SK-N-MC (cell line): Measurements from ENCODE around the gene ABRACL.
A peak's percentile ranks its signal among the peaks of the same experiment; 100 is the strongest.
"Not testable (repeated sequence)": the region's sequence is repeated elsewhere in the genome, so short reads cannot be mapped to it uniquely, and the experiment has no call there.

Source experiments
- DNase-seq: peaks from one replicate; pipeline ENCODE4 v3.0.0-alpha.2; 2011; ENCODE audit warnings: low read depth, low spot score
- H3K27ac ChIP-seq: fragments of 200-600 bp; sonication (generic); 2 replicates; pipeline ENCODE4 v1.5.1; 2016; ENCODE audit warnings: mixed run types
- H3K36me3 ChIP-seq: fragments of 200-600 bp; sonication (generic); 2 replicates; pipeline ENCODE4 v1.6.1; 2017; ENCODE audit warnings: antibody characterized with exemption, low read length, mixed read lengths; ENCODE audit not compliant: insufficient read depth
- H3K4me3 ChIP-seq: fragments of 200-600 bp; sonication (generic); 2 replicates; pipeline ENCODE4 v1.5.1; 2016
- H3K9ac ChIP-seq: fragments of 200-600 bp; sonication (generic); 2 replicates; pipeline ENCODE4 v1.8.0; 2017; ENCODE audit warnings: mixed run types, mixed read lengths; ENCODE audit not compliant: insufficient read length
- H3K9me3 ChIP-seq: fragments of 200-600 bp; sonication (generic); 2 replicates; pipeline ENCODE4 v1.6.1; 2017; ENCODE audit warnings: low read depth, mild to moderate bottlenecking, antibody characterized with exemption, low read length, moderate library complexity, mixed read lengths
- EZH2 ChIP-seq: fragments of 200-600 bp; sonication (generic); IDR thresholded peaks from one replicate; pipeline ENCODE4 v1.6.1; 2017; ENCODE audit warnings: antibody characterized with exemption
- FOXP2 ChIP-seq: optimal IDR thresholded peaks from 2 replicates; pipeline ENCODE3; 2011; ENCODE audit warnings: mild to moderate bottlenecking, moderate library complexity; ENCODE audit not compliant: insufficient read depth; ENCODE audit errors: extremely low read length, control extremely low read depth
- POLR2AphosphoS5 ChIP-seq: IDR thresholded peaks from 2 replicates; pipeline ENCODE4 v1.6.1; 2012; ENCODE audit warnings: mild to moderate bottlenecking, low read depth, low read length, borderline replicate concordance

Gene ABRACL

DNA sequence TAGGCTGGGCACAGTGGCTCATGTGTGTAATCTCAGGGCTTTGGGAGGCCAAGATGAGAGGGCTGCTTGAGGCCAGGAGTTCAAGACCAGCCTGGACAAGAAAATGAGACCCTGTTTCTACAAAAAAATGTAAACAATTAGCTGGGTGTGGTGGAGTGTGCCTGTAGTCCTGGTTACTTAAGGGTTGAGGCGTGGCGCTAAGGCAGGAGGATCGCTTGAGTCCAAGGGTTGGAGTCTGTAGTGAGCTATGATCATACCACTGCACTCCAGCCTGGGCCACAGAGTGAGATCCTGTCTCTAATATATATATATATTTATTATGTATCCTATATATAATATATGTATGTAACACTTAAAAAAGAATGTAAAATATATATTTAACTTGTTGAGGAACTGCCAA lies 7.9 kb upstream of the ABRACL start:
- TF ChIP-seq POLR2AphosphoS5 (no peak), FOXP2 (no peak), EZH2 (no peak)
- no peak for DNase-seq

DNA sequence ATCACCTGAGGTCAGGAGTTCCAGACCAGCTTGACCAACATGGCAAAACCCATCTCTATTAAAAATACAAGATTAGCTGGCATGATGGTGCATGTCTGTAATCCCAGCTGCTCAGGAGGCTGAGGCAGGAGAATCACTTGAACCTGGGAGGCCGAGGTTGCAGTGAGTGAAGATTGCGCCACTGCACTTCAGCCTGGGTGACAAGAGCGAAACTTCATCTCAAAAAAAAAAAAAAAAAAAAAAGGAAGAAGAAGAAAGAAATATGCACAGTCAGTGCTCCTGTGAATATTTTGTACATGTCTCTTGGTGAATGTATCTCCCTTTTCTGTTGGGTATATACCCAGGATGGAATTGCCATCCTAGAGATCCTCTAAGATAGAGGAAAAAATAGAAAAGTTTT lies 3.1 kb upstream of the ABRACL start:
- H3K9me3 ChIP-seq, H3K9ac ChIP-seq, DNase-seq, H3K4me3 ChIP-seq, H3K36me3 ChIP-seq, H3K27ac ChIP-seq: not testable (repeated sequence)

More for the DNA sequence above, 7.9 kb upstream of the ABRACL start:
- Histone ChIP-seq H3K9me3 (no peaks in the 10 kb centered on the region), H3K9ac (no peak overlapping the region), H3K4me3 (no peak overlapping the region), H3K36me3 (no peaks in the 10 kb centered on the region), H3K27ac (no peak overlapping the region)

GRCh38 chr6:139027620-139028182 lies 844 bp upstream of the ABRACL start:
- peak overlapping the region; percentile 75; the same call in 1 of the 2 replicates for H3K27ac ChIP-seq
- TF ChIP-seq FOXP2: no peak
- TF ChIP-seq POLR2AphosphoS5: no peak
- TF ChIP-seq EZH2: no peak
- peak overlapping the region; percentile 87 for H3K9ac ChIP-seq
- no peaks in the 10 kb centered on the region for H3K9me3 ChIP-seq
- H3K4me3 ChIP-seq: peak overlapping the region; percentile 86
- no peaks in the 10 kb centered on the region for H3K36me3 ChIP-seq
- DNase-seq: no peak

DNA sequence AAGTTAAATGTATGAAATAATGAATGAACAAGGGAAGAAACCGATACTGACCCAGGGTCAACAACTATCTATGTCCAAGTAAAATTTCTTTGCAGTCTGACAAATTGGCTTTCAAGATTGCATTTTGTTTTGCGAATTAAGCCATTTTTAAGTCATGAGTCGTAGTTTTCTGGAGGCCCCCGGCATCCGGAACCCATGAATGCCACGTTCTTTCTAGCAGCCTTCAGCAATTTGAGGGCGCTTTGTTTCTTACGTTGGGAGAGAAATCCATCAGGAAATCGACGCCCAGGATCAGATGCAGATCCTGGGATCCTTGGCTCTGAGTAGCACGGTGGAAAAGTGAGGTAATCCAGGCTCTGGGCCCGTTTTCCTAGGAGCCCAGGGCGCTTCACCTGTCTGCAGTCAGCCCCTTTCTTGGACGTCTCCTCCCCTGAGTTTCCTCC lies 309 bp upstream of the ABRACL start:
- H3K9ac ChIP-seq: peak overlapping the region; percentile 87
- TF ChIP-seq POLR2AphosphoS5 (no peak), EZH2 (no peak), FOXP2 (no peak)
- peak overlapping the region; percentile 86 for H3K4me3 ChIP-seq
- no peaks in the 10 kb centered on the region for H3K9me3 ChIP-seq
- peak overlapping the region; percentile 75; the same call in 1 of the 2 replicates for H3K27ac ChIP-seq
- DNase-seq: no peak
- no peaks in the 10 kb centered on the region; the same call in 1 of the 2 replicates for H3K36me3 ChIP-seq

DNA sequence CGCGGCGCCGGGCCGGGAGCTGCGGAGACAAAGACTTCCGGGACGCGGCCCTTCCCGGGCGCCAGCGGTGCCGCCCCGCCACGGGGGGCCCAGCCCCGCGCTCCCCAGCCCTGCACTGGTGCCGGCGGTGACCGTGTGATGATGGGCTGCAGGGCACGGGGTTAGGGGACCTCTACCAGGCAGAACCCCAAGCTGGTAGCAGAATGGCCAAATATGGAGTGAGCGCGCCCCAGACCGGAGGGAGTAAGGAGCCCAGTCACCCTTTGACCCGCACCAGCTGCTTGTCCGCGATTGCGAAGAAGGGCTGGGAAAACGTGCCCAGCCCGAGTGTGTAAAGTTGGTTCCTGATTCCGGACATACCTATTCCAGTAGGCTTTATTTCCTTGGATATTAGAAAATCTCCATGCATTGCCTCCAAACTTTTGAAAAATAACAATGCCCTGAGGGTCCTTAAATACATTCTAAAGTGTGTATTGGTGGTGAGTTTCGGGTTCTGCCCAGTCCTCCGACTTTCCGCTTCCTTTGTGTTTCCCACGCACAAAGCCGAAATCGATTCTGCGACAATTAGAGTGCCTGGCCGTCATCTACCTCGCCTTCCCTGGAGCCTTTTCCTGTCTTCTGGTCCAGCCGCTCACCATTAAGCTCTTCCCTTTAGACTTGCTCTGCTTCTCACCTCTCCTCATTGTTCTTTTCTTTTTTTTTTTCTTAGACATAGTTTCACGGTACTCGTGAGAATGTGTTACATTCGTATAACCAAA lies 1.1 kb downstream of the ABRACL start:
- no peak for DNase-seq
- no peaks in the 10 kb centered on the region for H3K9me3 ChIP-seq
- H3K9ac ChIP-seq: peak overlapping the region; percentile 87
- peaks cover 10% of the 10 kb centered on the region for H3K36me3 ChIP-seq
- H3K27ac ChIP-seq: peak overlapping the region; percentile 3; the same call in 1 of the 2 replicates
- no peak for TF ChIP-seq POLR2AphosphoS5
- no peak for TF ChIP-seq FOXP2
- peak overlapping the region; percentile 86 for H3K4me3 ChIP-seq

DNA sequence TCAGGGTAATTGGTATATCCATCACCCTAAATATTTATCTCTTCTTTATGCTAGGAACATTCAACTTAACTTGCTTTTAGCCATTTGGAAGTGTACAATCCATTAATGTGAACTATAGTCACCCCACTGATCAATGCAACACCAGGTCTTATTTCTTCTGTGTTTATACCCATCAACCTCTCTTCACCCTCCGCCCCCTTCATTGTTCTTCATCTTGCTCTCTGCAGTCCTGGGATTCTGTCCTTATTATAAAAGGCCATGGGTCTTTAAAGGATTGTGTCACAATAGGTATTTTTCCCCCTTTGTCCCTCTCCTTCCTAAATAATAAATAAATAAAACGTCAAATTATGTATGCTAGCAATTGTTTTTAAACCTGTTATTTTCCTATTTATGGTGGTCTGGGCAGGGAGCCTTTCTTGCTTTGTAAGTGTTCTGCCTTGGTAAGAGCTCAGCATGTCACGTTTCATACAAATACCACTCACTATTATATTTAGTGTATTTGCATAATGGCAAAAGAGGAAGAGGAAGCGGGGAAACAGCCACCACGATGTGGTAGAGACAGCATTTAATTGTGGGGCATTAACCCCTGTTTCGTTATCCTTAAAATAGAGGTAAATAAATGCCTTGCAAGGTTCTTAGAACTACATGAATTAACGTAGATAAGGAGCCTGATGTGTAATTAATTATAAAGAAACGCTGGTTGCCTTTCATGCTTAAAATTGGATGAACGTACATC lies 1.9 kb downstream of the ABRACL start:
- H3K27ac ChIP-seq: peak overlapping the region; percentile 3; the same call in 1 of the 2 replicates
- H3K9ac ChIP-seq: peak overlapping the region; percentile 87
- TF ChIP-seq FOXP2: no peak
- no peak for TF ChIP-seq EZH2
- TF ChIP-seq POLR2AphosphoS5: no peak
- peaks cover 17% of the 10 kb centered on the region for H3K36me3 ChIP-seq
- DNase-seq: no peak
- peak overlapping the region; percentile 86 for H3K4me3 ChIP-seq
- no peaks in the 10 kb centered on the region for H3K9me3 ChIP-seq

GRCh38 chr6:139037490-139037889 lies 8.9 kb downstream of the ABRACL start:
- no peaks in the 10 kb centered on the region for H3K9me3 ChIP-seq
- DNase-seq: no peak
- no peak for TF ChIP-seq EZH2
- no peak for TF ChIP-seq FOXP2
- no peak for TF ChIP-seq POLR2AphosphoS5
- peaks cover 66% of the 10 kb centered on the region for H3K36me3 ChIP-seq
- no peak overlapping the region for H3K4me3 ChIP-seq
- no peak overlapping the region for H3K9ac ChIP-seq
- H3K27ac ChIP-seq: no peak overlapping the region

GRCh38 chr6:139044250-139044649 lies 15.7 kb downstream of the ABRACL start:
- H3K4me3 ChIP-seq: no peak overlapping the region
- TF ChIP-seq FOXP2: no peak
- TF ChIP-seq POLR2AphosphoS5: no peak
- TF ChIP-seq EZH2: no peak
- no peak overlapping the region for H3K9ac ChIP-seq
- no peaks in the 10 kb centered on the region for H3K9me3 ChIP-seq
- no peak for DNase-seq
- peaks cover 26% of the 10 kb centered on the region for H3K36me3 ChIP-seq
- no peak overlapping the region for H3K27ac ChIP-seq

DNA sequence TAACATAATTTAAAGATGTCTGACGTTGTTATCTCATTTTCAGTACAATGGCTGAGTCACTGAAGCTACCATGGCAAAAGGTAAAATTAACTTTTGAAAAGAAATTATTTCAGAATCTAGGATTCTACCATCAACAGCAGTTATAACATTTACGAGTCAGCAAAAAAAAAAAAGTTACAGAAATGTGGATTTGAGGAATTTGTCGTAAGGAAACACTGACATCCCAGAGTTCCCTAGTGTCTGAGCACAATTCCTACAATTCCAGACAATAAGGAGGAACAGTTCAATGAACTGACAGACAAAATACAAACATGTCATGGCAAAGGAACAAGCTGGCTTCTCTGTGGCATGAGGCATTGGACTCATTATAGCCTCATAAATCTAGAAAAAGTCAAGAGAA lies 19.1 kb downstream of the ABRACL start:
- Histone ChIP-seq H3K27ac (peak overlapping the region; percentile 26; the same call in 1 of the 2 replicates), H3K4me3 (no peak overlapping the region), H3K36me3 (peaks cover 5% of the 10 kb centered on the region; the same call in 1 of the 2 replicates), H3K9me3 (no peaks in the 10 kb centered on the region), H3K9ac (no peak overlapping the region)
- no peak for TF ChIP-seq EZH2
- DNase-seq: no peak

GRCh38 chr6:139048912-139049311 lies 20.4 kb downstream of the ABRACL start:
- not testable (repeated sequence) for H3K4me3 ChIP-seq, H3K27ac ChIP-seq, H3K36me3 ChIP-seq, H3K9me3 ChIP-seq, DNase-seq, H3K9ac ChIP-seq

GRCh38 chr6:139050131-139050769 lies 21.7 kb downstream of the ABRACL start:
- H3K27ac ChIP-seq, H3K36me3 ChIP-seq, H3K4me3 ChIP-seq, H3K9ac ChIP-seq, DNase-seq, H3K9me3 ChIP-seq: not testable (repeated sequence)
